SHP77 treated with DMSO at 0.1 percent for 48 hours (cell line): ENCODE results near the gene SEC23IP.
"Not testable (repeated sequence)": the region's sequence is repeated elsewhere in the genome, so short reads cannot be mapped to it uniquely, and the experiment has no call there.

ENCODE experiments used
- DNase-seq: peaks from one replicate; lab custom pipeline; 2025; lab: John Stamatoyannopoulos, UW

SEC23IP gene

DNA sequence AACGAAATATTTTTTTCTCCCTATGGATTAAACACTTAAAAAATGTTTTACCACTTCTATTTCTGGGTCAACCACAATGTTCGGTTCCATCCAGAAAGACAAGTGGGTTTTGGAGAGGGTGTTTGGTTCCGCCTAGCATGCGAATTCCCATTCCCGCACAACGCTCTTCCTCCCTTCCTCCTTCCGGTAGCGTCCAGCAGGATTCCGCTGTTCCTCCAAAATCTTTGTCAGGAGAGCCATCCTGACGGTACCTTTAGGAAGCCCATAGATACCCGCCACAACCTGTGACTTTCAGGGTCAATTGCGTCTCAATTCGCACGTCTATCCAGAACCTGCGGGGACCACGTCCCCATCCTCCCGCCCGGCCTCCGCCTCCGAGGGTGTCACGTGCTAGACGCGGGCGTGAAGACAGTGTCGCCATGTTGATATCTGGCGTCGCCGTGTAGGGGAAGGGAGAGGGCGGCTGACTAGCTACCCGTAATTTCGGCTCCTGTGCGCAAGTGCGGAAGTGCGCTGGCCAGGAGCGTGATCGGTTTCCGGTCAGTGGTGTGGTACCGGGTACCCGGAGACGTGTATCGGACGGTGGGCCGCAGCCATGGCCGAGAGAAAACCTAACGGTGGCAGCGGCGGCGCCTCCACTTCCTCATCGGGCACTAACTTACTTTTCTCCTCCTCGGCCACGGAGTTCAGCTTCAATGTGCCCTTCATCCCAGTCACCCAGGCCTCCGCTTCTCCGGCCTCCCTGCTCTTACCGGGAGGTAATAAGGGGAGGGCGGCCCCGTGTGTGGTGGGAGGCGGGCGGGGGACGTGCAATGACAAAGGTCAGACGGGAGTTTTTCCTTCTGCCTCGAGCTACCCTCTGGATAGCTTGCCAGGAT lies at the start of gene SEC23IP:
TSS of gene SEC23IP (plus strand) at position 543 of the 878 bp plus-strand sequence. CDS start at position 596, 53 bp downstream.
- peak; percentile 92 for DNase-seq

DNA sequence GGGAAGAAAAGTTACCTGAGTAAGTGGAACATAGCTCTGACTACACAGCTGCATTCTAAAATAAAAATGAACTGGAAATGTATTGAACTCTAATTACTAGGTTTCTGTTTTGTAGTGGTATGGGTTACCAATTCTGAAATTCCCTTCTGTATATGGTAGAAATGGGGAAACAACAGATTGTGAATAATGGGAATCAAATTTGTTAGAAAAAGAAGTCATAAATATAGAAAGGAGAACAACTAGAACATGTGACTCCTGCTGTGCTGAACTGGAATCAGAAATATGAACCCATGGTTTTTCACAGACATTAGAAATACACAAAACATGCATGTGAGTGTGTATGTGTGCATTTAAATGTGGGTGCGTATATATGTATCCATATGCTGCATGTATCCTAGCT lies 46.9 kb upstream of the SEC23IP start:
- no peak for DNase-seq

DNA sequence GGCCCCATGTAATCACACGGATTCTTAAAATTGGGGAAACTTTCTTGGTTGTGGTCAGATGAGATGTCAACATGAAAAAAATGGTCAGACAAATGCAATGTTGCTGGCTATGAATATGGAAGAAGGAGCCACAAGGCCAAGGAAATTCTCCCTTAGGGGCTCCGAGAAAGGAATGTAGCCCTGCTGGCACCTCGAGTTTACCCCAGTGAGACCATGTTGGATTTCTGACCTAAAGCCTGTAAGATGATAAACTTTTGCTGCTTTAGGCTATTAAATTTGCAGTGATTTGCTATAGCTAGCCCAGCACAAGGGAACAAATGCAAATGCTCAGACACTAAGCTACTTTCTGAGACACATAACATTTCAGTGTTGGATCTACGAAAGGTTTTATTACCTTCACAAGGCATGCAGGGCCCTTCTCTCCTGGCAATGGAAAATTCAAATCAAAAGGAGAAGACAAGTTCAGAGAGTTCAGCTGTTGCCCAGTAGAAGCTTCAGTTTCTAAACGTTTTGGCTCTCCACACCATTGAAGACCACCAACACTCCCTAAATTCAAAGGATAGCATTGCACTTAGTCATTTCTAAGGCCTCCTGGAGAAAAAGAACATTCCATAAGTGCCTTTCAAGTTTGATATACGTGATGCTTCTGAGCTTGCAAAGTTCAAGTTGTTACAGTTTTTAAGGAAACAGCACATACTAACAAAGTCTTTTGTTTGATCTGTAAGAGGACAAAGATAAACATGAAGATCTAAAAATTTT lies 43.3 kb upstream of the SEC23IP start:
- no peak for DNase-seq

DNA sequence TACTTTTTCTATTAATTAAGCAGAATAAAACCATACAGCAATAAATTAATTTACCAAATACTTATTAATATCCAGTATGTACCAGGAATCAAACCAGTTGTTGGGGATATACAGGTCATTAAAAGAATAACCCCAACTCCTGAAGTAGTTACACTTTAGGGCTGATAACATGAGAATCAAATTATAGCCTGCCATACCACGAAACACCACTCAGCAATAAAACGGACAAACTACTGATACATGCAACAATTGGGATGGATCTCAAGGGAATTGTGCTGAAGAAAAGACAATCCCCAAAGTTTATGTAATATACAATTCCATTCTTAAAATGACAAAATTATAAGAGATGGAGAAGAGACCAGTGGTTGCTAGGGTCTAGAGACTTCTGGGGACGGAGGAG lies 42.6 kb upstream of the SEC23IP start:
- DNase-seq = no peak

DNA sequence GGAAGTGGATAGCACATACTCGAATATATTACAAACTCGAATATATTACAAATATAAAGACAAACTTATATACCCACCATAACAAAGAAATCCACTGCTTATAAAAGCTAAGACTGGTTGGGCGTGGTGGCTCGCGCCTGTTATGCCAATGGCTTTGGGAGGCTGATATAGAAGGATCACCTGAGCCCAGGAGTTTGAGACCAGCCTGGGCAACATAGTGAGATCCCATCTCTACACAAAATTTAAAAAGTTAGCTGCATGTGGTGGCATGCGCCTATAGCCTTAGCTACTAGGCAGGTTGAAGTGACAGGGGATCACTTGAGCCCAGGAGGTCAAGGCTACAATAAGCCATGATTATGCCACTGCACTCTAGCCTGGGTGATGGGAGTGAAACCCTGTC lies 40.3 kb upstream of the SEC23IP start:
- DNase-seq = no peak

DNA sequence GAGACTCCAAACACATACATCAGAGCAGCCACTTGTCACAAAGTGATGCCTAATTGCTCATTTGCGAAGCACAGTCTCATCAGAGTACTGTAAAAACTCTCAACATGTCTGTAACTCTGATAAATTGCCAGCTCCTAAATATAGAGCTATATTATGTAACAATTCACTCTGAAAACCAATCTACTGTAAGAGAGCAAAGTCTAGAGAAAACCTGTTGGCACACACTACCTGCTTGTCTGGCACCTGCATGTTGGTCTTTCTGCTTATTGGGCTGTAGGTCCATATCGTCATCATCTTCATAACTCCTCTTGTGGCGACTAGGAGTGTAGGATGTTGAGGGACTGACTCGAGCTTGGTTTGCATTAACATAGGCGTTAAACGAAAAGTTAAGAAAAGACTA lies 39.7 kb upstream of the SEC23IP start:
- DNase-seq = no peak

DNA sequence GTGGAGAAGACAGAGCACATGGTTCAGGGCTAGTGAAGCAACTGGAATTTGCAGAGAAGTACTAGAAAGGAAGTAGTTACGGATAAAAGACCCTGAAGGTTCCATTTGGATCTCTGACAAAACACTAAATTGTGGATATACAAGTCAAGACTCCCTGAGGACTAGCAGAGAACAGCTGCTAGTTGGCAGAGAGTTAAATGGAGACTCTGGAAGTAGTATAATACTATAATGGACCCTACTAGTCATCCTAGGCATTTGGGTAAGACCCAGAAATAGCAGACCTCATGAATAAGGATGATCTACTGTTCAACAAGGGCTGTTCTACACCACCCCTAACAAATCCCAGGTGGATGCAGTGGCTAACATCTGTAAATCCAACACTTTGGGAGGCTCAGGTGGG lies 39.0 kb upstream of the SEC23IP start:
- DNase-seq = no peak

DNA sequence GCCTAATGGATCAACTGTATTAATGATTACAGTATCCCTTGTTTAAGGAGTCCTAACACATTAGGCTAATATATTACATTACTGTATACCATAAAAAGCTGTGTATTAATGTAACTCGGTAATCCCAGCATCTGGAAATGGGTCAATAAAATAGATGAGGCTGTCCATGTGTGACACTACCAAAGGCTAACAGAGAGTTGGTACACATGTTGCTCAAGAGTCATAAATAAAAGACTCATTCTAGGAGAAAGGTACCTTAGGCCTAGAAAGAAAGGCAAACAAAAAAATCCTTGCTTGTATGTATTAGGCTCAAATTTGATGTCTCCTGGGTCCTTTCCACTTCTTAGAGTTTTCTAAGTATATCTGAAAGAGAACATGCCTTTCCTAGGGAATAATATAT lies 34.5 kb upstream of the SEC23IP start:
- DNase-seq = no peak

DNA sequence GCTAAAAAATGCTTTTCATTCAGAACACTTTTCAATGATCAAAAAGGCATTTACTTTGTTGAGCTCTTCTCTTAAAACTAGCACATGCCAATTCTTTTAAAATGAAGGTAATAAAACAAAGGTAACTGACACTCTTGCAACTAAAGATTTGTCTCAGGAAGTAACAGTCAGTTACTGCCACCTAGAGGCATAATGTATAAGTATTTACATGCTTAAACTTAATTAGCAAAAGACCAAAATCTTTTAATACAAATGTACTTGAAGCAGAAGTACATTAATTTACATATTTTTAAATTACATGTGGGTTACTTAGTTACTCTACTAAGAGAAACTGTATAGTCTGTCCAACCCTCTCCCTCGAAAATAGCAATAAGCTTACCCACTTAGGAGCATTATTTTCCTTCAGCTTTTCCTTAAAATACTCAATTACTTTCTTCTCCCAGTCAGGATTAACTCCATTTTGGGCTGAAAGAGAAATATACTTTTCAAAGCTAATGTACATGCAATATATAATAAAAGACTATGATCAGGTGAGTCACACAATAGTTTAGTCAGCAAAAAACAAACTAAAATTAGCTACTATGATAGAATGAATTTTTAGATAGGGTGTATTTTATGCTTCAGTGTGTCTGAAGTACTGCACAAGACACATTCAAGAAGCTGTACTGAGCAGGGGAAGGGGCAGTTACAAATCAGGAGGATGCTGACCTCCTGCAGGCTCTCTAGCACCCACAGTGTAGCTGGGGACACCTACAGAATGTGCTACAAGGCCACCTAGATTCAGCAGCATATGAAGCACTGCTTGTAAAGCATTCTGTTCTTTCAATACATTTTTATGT lies 32.9 kb upstream of the SEC23IP start:
- DNase-seq = peak; percentile 0

DNA sequence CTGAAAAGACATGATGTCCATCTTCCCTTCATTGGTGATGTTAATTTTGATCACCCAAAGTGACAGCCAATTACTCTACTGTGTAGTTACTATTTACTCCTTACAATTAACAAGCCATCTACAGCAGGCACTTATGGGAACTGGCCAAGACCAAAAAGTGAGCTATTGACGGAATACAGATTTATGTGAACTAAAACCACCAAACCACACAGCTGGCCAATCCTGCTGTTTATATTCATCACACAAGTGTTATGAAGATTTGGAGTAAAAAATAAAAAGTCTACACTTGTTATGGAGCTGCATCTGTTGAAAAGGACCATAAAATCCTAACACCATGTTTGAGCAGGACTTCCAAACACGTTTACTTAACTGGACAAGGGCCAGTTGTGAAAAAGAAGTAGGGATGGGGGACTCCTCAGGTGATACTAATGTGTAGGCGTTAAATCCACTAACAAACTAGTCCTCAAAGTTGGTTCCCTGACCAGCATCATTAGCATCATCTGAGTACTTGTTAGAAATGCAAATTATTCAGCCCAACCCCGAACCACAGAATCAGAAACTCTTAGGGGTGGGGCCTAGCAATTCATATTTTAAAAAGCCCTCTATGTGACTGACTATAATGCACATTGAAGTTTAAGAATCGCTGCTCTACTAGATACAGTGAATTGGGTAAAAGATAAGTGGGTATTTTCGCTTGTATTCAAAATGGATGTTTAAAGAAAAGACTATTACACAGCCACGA lies 31.5 kb upstream of the SEC23IP start:
- no peak for DNase-seq

DNA sequence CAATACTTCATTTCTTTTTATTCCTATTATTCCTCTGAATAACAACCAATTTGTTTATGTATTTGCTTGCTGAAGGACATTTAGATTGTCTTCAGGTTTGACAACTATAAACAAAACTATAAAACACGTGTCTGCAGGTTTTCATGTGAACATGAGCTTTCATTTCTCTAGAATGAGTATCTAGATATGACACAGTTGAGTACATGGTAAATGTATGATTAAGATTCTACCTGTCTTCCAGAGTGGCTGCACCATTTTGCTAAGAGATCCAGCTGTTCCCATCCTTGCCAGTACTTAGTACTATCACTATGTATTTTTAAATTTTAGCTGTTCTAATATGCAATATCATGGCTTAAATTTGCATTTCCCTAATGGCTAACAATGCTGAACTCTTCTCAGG lies 30.0 kb upstream of the SEC23IP start:
- DNase-seq = no peak

DNA sequence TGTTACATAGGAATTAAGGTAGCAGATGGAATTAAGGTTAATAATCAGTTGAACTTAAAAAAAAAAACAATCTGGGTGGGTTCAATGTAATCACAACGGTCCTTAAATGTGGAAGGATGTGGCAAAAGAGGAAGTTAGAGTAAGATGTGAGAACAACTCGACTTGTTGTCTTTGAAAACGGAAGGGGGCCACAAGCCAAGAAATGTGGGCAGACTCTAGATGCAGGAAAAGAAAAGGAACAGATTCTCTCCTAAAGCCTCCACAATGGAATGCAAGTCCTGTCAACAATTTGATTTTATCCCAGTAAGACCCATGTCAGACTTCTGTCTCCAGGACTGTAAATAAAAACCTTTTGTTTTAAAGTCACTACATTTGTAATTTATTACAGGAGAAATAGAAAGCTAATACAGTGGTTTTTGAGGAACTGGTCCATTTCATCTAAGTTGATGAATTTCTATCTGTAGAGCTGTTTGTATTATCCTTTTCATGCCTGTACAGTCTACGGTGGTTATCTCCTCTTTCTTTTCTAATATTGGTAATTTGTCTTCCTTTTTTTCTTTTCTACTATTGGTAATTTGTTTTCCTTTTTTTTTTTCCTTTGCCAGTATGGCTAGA lies 28.5 kb upstream of the SEC23IP start:
- no peak for DNase-seq

DNA sequence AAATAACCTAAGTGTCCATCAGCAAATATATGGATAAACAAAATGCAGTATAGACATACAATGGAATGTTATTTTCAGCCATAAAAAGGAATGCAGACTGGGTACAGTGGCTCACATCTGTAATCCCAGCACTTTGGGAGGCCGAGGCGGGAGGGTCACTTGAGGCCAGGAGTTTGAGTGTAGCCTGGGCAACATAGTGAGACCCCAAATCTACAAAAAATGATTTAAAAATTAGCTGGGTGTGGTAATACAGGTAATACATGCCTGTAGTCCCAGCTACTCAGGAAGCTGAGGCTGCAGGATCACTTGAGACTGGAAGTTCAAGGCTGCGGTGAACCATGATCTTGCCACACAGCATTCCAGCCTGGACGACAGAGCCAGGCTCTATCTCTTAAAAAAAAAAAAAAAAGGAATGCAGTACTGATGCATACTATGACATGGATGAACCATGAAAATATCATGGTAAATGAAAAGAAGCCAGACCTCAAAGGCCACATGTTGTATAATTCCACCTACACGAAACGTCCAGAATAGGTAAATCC lies 26.8 kb upstream of the SEC23IP start:
- no peak for DNase-seq

DNA sequence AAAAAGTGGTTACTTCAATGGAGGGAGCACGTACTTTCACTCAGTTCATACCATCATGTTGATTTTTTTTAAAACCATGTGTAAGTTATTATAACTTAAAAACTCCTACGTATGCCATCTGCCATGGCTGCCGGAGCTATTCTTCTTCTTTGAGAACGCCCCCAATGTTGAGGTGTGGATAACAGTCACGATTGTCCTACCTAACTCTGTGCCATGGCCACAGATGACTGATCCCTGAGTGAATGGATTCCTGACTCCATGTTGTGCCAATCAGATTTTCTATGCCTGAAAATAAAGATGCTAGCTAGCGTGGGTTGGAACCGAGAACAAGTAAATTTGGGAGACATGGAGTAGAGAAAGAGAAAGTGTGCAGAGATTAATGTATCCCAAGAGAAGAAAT lies 25.2 kb upstream of the SEC23IP start:
- no peak for DNase-seq

DNA sequence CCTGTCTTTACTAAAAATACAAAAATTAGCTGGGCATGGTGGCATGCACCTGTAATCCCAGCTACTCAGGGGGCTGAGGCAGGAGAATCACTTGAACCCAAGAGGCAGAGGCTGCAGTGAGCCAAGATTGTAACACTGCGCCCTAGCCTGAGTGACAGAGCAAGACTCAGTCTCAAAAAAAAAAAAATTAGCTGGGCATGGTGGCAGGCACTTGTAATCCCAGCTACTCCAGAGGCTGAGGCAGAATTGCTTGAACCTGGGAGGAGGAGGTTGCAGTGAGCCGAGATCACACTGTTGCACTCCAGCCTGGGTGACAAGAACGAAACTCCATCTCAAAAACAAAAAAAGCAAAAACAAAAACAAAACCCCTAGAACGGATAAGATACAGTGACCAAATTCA lies 23.1 kb upstream of the SEC23IP start:
- DNase-seq = not testable (repeated sequence)

DNA sequence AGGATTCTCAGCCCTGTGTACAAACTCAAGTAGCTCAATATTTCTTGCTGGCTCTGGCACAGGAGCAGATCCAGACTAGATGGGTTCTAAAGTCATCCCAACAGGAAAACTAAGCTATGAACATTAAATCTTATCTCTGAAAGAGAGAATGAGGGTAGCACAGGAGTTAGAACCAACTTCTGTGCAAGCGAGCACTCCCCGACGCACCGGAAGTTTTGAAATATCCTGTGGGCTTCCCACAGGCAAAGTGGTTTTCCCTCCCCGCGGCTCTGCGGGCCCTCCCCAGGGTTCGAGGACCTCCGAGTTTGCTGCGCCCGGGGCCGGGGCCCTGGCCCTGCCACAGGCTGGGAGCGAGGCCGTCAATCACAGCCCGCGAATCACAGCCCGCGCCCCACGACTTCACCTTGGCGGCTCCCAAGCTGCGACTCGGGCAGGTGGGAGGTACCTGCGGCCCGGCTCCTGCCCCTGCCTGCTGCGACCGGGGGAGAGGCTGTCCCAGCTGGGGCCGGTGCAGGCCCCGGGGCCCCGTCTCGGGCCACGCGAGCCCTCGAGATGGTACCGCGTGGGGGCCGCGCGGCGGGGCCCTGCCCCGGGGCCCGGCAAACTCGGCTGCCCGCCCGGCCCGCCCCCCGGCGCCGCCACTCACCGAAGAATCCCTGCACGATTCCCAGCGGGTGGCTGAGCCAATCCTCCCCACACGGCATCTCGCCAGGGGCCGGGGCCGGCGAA lies 20.5 kb upstream of the SEC23IP start:
- DNase-seq = no peak

DNA sequence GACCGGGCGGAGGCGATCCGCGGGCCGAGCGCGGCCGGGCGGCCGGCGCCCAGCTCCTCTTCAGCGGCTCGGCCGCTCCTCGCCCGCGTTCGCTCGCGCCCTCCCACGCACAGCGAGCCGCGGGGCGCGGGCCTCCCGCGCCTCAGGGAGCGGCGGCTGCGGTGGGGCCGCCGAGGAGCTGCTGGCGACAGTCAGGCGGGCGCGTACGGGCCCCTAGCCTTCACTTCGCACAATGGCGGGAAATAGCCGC lies 20.0 kb upstream of the SEC23IP start, which contains the start of gene MCMBP:
TSS of gene MCMBP (minus strand) at position 234 of the 250 bp plus-strand sequence. CDS start 259 bp downstream, outside the sequence.
- DNase-seq = no peak

DNA sequence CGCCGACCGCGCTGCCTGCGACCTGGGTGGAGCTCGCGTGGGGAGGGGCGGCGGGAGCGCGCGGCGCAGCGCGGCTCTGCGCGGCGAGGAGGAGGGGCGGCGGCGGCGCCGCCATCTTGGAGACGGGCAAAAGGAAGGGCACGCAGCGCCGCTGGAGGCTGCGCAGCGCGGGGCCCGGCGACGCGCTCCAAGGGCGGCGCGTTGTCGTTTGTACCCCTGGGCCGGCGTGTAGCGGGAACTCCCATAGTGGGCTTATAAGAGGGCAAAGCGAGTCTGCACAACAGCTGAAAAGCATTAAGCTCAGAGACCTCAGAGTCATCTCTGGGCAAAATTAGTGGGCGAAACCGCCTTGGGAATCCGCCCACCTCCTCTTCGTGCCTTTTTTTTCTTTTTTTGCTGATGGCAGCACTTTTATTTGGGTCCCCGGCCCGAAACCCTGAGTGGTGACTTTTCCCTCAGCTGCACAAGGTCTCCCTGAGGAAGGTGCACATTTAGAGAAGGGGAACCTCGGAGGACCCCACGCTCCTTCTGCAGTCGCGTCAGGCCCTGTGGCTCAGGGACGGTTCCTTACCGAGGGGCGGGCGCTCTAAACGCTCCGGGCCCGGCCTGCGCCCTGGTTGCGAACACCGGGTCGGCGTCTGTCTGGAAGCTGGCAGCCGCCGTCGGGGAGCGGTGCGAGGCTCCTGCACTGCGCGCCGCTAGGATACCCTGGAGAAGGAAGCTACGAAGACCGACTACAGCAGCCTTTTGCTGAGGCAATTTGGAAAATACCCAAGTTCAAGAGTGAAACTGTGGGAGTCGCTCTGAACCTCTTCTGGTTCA lies 19.5 kb upstream of the SEC23IP start:
- peak; percentile 28 for DNase-seq

DNA sequence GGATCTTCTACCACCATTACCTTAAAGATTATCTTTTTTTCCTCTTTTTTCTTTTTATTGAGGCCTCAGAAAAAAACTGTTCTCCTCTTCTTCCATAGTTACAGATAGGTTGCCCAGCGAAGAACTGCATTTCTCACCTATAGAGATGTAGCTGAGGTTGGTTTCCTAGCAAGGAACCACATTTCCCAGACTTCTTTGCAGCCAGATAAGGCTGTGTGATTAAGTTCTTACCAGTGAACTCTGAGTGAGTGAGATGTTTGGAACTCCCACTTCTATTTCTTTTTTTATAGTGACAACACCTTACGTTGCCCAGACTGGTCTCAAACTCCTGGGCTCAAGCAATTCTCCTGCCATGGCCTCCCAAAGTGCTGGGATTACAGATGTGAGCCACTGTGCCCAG lies 14.0 kb upstream of the SEC23IP start:
- no peak for DNase-seq
